ENCODE measurements around the gene FSTL4. TPM values are rescaled to one million over a fixed set of nuclear protein-coding genes. Genes with fewer than 3 reads are reported as not detected.

Gene FSTL4
- total RNA-seq, 1 experiment from 2014 or later, result 2.7 TPM

DNA sequence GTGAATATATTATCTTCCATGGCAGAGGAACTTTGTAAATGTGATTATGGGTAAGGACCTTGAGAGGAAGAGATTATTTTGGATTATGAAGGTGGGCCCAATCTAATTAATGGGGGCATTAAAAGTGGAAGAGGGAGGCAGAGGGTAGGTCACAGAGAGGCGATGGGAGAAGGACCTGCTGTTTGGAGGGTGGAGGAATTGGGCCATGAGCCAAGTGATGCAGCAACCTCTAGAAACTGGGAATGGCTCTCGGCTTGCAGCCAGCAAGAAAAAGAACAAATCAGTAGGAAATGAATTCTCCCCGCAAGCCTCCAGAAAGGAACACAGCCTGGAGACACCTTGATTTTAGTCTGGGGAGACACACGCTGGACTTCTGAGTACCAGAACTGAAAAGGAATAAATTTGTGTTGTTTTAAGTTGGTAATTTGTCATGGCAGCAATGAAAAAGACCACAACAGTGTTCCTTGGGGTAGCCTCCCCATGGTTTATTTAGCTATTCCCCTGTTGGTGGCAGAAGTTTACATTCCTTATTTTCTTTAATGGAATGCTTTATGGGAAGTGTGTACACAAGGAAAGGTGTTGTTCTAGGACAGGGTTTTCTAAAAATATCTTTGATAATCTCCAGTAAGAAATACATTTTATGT, 456.9 kb downstream of the FSTL4 start:
- no peaks in the 10 kb centered on the region for H3K9me3 ChIP-seq
- H3K4me3 Mint-ChIP-seq (ENCODE audit: unreplicated experiment), result no peak overlapping the region
- intact Hi-C loops (cut with micrococcal nuclease; ENCODE audit: unreplicated experiment), result no loop called here
- TF ChIP-seq, protein P1, sequence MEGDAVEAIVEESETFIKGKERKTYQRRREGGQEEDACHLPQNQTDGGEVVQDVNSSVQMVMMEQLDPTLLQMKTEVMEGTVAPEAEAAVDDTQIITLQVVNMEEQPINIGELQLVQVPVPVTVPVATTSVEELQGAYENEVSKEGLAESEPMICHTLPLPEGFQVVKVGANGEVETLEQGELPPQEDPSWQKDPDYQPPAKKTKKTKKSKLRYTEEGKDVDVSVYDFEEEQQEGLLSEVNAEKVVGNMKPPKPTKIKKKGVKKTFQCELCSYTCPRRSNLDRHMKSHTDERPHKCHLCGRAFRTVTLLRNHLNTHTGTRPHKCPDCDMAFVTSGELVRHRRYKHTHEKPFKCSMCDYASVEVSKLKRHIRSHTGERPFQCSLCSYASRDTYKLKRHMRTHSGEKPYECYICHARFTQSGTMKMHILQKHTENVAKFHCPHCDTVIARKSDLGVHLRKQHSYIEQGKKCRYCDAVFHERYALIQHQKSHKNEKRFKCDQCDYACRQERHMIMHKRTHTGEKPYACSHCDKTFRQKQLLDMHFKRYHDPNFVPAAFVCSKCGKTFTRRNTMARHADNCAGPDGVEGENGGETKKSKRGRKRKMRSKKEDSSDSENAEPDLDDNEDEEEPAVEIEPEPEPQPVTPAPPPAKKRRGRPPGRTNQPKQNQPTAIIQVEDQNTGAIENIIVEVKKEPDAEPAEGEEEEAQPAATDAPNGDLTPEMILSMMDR (IDR thresholded peaks at IDR 0.05; ENCODE audit: insufficient read depth in 1 of 2, low read depth in 1 of 2, low read length in 1 of 2, severe bottlenecking in 1 of 2, unreplicated experiment in 1 of 2), result no peak
- H3K27ac Mint-ChIP-seq (ENCODE audit: unreplicated experiment), result no peak overlapping the region
- ChIA-PET POLR2A (no interaction called here), CTCF (interaction anchor here (0.6 kb wide), 1 partner anchor 213 kb away, joined by 3 read pairs; no protein-coding TSS in a partner anchor)
- no peak for DNase-seq
- no peaks in the 10 kb centered on the region for H3K4me1 ChIP-seq
- no peaks in the 10 kb centered on the region for H3K36me3 ChIP-seq (ENCODE audit: control insufficient read depth, insufficient read depth, low read length)
- BruUV-seq (replicated peaks), result no TSS peak
- no peaks in the 10 kb centered on the region for H3K9me3 Mint-ChIP-seq (ENCODE audit: unreplicated experiment)
- no peaks in the 10 kb centered on the region for H3K36me3 Mint-ChIP-seq (ENCODE audit: insufficient read depth, unreplicated experiment)
- no peaks in the 10 kb centered on the region for H3K4me1 Mint-ChIP-seq (ENCODE audit: low read depth, unreplicated experiment)
- no peaks in the 10 kb centered on the region for H3K27me3 Mint-ChIP-seq (ENCODE audit: insufficient read depth, unreplicated experiment)
- no peaks in the 10 kb centered on the region for H3K27me3 ChIP-seq (replicated peaks; ENCODE audit: control insufficient read depth, insufficient read depth, low read length)
- no peak overlapping the region for H3K4me3 ChIP-seq (ENCODE audit: low read depth, low read length)

DNA sequence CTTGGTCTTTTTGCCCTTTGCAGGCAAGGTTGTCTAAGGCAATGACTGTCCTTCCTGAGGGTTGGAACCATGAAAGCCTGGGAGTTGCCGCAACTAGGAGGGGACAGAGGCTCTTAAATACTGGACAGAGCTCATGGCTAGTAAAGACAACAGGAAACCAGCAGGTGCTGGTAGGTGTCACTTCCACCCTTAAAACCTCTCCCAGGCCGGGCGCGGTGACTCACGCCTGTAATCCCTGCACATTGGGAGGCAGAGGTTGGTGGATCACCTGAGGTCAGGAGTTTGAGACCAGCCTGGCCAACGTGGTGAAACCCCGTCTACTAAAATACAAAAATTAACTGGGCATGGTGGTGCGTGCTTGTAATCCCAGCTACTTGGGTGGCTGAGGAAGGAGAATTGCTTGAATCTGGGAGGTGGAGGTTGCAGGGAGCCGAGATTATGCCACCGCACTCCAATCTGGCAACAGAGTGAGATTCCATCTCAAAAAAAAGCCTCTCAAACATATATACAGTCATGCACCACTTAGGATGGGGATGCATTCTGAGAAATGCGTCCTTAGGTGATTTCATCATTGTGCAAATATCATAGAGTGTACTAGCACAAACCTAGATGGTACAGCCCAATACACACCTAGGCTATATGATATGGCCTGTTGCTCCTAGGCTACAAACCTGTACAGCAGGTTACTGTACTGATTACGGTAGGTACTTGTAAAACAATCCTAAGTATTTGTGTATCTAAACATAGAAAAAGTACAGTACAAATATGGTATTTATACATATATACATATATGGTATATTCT, 457.9 kb downstream of the FSTL4 start:
- H3K27ac Mint-ChIP-seq (ENCODE audit: unreplicated experiment), result no peak overlapping the region
- no peak for DNase-seq
- Histone ChIP-seq H3K9me3 (no peaks in the 10 kb centered on the region), H3K36me3 (ENCODE audit: control insufficient read depth, insufficient read depth, low read length) (no peaks in the 10 kb centered on the region), H3K4me1 (no peaks in the 10 kb centered on the region), H3K27me3 (replicated peaks; ENCODE audit: control insufficient read depth, insufficient read depth, low read length) (no peaks in the 10 kb centered on the region), H3K4me3 (ENCODE audit: low read depth, low read length) (no peak overlapping the region)
- TF ChIP-seq, protein P1 (IDR thresholded peaks at IDR 0.05; ENCODE audit: insufficient read depth in 1 of 2, low read depth in 1 of 2, low read length in 1 of 2, severe bottlenecking in 1 of 2, unreplicated experiment in 1 of 2), result no peak
- H3K9me3 Mint-ChIP-seq (ENCODE audit: unreplicated experiment), result no peaks in the 10 kb centered on the region
- ChIA-PET CTCF (no interaction called here), POLR2A (interaction anchor here (0.5 kb wide), 1 partner anchor 203 kb away, joined by 3 read pairs; no protein-coding TSS in a partner anchor)
- H3K27me3 Mint-ChIP-seq (ENCODE audit: insufficient read depth, unreplicated experiment), result no peaks in the 10 kb centered on the region
- intact Hi-C loops (cut with micrococcal nuclease; ENCODE audit: unreplicated experiment), result no loop called here
- BruUV-seq (replicated peaks), result no TSS peak
- H3K4me1 Mint-ChIP-seq (ENCODE audit: low read depth, unreplicated experiment), result no peaks in the 10 kb centered on the region
- H3K36me3 Mint-ChIP-seq (ENCODE audit: insufficient read depth, unreplicated experiment), result no peaks in the 10 kb centered on the region
- H3K4me3 Mint-ChIP-seq (ENCODE audit: unreplicated experiment), result no peak overlapping the region

DNA sequence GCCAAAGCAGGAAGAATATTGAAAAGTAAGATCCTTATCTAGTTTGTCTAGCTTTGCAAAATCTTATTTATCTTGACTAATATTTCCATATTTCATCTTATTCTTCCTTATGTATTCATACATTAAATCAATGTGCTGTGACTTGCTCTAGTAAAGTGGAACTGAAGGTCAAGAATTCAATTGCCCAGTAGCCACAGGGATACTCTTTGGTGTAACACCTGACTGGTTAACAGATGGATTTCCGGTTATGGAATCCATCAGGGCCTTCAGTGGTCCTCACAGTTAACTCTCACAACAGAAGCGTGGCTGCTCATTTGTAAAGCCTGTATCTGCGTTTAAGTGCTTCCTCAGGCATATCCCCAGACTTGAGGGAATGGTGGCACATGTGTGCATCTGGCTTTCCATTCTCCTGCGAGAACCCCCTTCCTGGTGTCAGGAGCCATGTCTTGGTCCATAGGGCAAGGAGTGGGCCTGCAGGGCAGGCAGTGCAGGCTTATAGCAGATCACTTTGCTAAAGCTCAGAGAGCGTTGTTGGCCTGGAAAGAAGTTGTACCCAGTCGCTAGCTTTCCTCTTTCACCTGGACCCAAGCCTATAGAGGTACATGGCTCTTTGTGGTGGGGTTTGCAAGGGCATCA, 461.3 kb downstream of the FSTL4 start:
- no peaks in the 10 kb centered on the region for H3K27me3 Mint-ChIP-seq (ENCODE audit: insufficient read depth, unreplicated experiment)
- POLR2A ChIA-PET, result no interaction called here
- CTCF ChIA-PET, result interaction anchor here (0.6 kb wide), 1 partner anchor 39 kb away, joined by 3 read pairs; no protein-coding TSS in a partner anchor
- DNase-seq, result no peak
- intact Hi-C loops (cut with micrococcal nuclease; ENCODE audit: unreplicated experiment), result no loop called here
- H3K36me3 Mint-ChIP-seq (ENCODE audit: insufficient read depth, unreplicated experiment), result no peaks in the 10 kb centered on the region
- H3K36me3 ChIP-seq (ENCODE audit: control insufficient read depth, insufficient read depth, low read length), result no peaks in the 10 kb centered on the region
- TF ChIP-seq, protein P1 (IDR thresholded peaks at IDR 0.05; ENCODE audit: insufficient read depth in 1 of 2, low read depth in 1 of 2, low read length in 1 of 2, severe bottlenecking in 1 of 2, unreplicated experiment in 1 of 2), result no peak
- H3K9me3 Mint-ChIP-seq (ENCODE audit: unreplicated experiment), result no peaks in the 10 kb centered on the region
- no peak overlapping the region for H3K27ac Mint-ChIP-seq (ENCODE audit: unreplicated experiment)
- H3K27me3 ChIP-seq (replicated peaks; ENCODE audit: control insufficient read depth, insufficient read depth, low read length), result no peaks in the 10 kb centered on the region
- BruUV-seq (replicated peaks), result no TSS peak
- no peaks in the 10 kb centered on the region for H3K4me1 Mint-ChIP-seq (ENCODE audit: low read depth, unreplicated experiment)
- no peak overlapping the region for H3K4me3 Mint-ChIP-seq (ENCODE audit: unreplicated experiment)
- H3K9me3 ChIP-seq, result no peaks in the 10 kb centered on the region
- no peak overlapping the region for H3K4me3 ChIP-seq (ENCODE audit: low read depth, low read length)
- H3K4me1 ChIP-seq, result no peaks in the 10 kb centered on the region
